ENCODE data around the gene SLMAP.

Gene SLMAP

DNA sequence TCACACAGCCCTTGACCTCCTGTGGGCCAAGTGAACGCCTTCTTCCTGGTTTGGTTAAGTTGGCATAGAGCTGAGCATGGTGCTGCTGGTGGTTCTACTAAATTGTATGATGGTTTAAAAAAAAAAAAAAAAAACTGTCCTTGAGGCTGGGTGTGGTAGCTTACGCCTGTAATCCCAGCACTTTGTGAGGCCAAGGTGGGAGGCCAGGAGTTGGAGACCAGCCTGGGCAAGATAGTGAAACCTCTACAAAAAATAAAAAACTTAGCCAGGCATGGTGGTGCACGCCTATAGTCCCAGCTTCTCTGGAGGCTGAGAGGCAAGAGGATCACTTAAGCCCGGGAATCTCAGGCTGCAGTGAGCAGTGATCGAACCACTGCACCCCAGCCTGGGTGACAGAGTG is 193.2 kb downstream of the SLMAP start:
- no peak for DNase-seq

DNA sequence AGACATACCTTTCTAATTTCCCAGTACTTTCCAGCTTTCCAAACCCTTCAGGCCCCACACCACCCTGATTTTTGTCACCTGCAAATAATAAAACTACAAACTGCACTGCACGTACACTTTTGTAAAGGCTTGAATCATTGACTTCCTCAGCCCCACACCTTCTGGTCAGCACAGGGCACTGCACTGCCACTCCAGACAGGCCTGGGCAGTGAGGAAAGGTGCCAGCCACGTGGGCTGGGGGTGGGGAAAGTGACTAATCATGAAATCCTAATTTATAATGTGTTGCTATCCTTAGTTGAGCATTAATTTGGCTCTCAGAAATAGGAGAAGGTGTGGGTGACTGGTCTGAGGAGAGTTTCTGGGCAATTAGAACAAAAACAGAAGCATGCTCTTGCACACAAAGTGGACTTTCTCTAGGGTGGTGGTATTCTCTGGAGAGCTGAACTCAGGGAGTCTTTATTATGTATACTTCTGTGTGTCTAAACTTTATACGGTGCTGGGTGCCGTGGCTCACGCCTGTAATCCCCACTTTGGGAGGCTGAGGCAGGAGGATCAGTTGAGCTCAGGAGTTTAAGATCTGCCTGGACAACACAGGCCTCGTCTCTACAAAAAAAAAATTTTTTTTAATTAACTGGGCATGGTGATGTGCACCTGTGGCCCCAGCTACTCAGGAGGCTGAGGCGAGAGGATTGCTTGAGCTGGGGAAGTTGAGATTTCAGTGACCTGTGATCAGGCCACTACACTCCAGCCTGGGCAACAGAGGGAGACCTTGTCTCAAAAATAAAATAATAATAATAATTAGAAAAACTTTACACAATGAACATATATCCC is 193.9 kb downstream of the SLMAP start:
- DNase-seq: no peak

DNA sequence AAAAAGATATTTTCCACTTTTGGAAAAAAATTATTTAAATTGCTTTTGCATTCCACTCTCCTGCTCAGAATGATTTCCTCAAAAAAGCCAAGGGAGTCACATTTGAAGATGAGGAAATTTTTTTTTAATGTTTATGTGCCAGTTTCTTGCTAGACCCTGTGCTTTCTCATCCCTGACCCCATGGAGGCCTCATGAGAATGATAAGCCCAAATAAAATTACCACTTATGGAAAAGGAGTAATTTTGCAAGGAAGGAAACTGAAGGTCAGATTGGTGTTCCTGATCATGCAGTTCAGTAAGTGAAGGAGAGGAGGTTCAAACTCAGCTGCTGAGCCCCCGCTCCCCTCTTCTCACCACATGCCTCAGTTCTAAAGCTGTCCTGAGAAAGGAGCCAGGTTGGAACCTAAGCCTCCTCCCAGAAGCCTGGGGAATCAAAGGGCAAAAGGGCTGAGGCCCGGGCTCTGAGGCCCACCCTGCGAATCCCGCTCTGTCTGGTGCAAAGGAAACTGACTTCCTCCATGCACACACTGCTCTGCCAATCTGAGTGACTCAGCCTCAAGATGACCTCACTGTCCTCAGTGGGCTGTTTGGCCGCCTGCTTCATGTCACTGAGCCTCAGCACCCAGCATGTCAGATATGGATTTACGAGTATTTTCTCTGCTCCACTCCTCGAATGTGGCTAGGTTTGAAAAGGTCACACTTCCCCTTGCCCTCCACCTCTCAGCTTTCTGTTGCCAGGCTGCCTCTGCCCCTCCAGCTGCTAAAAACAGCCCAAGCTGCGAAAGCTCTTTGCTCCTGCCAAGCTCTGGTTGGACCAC is 195.2 kb downstream of the SLMAP start:
- DNase-seq: no peak

DNA sequence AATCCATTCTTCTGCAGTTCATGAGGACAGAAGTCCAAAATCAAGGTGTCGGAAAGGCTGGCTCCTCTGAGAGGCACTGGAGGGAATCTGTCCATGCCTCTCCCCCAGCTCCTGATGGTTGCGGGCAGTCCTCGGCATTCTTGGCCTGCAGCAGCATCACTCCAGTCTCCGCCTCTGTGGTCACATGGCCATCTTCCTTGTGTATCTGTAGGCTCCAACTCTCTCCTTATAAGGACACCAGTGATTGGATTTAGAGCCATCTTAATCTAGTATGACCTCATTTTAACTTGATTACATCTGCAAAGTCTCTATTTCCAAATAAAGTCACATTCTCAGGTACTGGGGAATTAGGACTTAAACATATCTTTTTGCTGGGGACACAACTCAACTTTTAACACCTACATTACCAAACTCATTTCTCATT is 196.1 kb downstream of the SLMAP start:
- no peak for DNase-seq

DNA sequence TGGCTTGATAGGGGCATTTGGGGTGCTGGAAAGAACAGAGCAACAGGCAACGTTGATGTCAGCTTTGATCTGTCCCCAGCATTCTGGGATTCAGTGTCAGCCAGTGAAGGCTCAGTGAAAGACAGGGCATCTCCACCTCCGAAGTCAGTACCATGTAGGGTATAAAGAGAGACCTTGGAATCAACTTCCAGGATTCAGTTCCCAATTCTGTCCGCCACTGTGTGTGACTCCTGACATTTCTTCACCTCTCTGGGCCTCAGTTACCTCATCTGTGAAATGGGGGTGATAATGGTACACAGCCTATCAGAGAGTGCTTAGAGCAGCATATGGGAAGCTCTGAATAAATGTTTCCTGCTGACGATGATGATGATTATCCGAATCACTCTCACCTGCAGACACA is 196.5 kb downstream of the SLMAP start:
- DNase-seq: no peak

DNA sequence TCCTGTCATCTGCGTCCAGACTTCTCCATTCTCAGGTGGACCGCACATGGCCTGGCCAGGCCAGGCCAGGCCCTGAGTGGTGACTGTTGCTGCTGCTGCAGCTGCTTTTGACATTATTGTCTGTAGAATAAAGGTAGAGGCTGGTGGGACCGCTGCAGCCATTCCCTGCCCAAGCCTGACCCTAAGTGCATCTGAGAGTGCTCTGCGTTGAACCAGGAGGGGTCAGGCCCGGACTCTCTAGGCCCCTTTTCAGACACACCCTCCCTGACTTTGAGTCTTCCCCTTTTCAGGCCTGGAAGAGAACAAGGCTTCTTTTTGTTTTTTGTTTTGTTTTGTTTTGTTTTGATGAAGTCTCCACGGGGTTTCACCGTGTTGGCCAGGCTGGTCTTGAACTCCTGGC is 197.5 kb downstream of the SLMAP start:
- no peak for DNase-seq

DNA sequence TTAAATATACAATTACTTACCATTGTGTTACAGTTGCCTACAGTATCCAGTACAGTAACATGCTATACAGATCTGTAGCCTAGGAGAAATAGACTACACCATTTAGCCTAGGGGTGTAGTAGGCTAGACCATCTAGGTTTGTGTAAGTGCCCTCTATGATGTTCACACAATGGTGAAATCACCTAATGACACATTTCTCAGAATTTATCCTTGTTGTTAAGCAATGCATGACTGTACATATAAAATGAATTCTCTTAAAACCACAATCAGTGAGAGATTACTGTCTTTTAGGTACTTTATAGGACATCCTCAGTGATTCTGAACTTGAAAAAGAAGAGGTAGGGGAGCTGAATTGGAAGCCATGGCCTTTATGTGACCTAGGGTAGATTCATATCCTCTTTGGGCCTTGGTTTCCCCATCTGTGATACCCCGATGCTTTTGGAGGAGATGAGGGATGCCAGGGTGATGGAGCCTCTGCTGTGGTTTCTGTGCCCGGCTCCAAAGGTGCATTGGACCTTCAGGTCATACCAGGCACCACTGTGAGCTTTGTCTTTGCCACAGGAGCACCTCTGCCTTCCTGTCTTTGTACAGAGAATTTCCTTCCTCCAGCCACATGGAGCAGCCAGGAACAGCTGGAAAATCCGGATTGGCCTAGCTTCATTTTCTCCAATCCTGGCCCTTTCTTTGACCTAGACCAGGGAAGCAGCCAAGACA is 200.2 kb downstream of the SLMAP start:
- no peak for DNase-seq

DNA sequence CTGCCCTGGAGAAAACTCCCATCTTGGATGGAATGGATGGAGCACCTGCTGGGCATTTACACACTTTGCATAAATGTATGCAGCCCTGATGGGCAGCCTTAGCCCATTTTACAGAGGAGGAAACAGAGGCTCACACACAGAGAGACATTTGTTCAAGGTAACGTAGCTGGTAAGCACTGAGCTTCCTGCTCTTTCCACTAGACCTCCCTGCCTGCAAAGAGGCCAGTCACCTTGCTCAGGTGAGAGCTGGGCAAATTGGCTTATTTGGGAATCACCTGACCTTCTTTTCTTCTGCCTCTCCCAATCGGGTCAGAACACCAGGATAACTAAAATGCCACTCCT is 200.7 kb downstream of the SLMAP start:
- DNase-seq: no peak

DNA sequence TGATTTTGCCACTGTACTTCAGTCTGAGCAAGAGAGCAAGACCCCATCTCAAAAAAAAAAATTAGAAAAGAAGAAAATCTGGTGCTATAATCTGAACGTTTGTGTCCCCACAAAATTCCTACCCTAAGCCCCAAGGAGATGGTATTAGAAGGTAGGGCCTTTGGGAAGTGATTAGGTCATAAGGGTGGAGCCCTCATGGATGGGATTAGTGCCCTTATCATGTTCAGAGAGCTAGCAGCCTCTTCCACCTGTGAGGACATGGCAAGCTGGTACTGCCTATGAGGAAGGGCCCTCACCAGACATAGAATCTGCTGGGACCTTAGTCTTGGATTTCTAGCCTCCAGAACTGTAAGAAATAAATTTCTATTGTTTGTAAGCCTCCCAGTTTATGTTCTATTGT is 201.7 kb downstream of the SLMAP start:
- no peak for DNase-seq

DNA sequence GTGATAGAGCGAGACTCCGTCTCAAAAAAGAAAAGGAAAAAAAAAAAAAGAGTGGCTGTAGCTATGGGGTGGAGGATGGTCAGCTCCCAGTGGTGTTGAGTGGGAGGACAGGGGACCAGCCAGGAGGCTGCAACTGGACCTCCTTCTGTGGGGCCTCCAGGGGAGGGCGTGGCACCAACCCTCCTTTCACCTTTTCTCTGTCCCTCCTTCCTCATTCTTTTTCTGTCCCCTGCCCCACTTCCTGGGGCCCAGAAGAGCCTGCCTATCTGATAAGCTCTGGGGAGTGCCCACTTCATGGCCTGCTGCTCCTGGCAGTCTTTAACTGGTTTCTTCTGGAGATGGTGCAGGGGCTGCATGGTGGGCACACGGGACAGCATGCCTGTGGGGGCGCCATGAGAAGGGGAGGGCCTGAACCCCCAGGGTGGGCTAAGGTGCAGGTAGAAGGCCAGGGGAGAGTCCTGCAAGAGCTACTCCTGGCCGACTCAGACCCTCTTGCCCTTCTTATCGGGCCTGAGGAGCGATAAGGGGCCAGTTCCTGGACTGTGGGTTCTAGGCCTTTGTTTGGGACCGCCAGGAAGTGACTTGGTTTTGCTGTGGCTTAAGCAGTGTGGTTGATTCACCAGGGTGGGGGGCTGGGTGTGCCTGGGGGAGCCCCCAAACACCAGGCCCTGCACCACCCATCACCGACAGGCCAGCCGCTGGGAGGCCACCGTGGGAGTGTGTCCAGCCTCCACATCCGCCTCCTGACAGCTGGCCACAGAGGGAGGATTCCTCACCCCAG is 202.7 kb downstream of the SLMAP start:
- DNase-seq: no peak

DNA sequence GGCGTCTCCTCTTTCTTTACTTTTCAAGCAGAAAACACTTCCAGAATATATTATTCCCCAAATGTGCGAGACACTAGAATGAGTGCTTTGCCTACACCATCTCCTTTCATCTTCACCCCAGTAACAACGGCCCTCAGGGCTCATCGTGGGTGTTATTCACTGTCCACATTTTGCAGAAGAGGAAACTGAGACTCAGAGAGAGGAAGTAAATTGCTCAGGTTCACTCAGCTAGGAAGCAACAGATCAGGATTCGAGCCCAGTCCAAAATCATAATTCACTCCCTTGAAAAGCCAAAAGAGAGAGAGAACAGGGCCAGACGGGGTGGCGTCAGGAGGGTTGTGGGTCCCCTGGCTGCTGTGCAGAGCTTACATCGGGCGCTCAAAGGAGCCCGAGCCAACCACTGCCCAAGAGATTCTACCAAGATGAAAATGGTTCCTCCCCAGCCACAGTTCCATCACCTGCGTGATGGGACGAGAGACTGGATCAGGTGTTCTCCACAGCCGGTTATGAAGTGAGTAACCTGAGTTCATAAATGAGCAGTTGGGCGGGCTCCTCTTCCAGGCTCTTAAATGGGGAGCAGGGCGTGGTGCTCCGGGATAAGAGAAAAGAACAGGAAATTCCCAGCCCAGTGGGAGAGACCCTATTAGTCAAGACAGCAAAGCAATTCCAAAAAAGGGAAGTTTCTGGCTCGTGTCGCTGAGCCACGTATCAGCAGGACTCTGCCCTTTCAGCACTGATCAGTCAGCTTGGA is 203.5 kb downstream of the SLMAP start:
- DNase-seq: no peak

DNA sequence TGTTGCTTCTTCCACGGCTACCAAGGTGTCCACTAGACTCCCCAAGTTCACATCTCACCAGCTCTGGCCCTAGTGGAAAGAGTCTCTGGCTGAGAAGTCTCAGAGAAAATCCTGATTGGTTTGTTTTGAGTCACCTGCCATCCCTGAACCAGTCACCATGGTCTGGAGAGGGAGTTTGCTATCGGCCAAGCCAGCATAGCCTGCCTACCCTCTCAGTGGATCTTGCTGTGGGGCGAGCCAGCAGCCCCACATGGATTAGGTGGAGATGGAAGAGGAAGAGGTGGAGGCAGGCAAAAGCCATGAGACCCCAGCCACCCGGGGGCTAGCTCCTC is 204.0 kb downstream of the SLMAP start:
- DNase-seq: no peak

DNA sequence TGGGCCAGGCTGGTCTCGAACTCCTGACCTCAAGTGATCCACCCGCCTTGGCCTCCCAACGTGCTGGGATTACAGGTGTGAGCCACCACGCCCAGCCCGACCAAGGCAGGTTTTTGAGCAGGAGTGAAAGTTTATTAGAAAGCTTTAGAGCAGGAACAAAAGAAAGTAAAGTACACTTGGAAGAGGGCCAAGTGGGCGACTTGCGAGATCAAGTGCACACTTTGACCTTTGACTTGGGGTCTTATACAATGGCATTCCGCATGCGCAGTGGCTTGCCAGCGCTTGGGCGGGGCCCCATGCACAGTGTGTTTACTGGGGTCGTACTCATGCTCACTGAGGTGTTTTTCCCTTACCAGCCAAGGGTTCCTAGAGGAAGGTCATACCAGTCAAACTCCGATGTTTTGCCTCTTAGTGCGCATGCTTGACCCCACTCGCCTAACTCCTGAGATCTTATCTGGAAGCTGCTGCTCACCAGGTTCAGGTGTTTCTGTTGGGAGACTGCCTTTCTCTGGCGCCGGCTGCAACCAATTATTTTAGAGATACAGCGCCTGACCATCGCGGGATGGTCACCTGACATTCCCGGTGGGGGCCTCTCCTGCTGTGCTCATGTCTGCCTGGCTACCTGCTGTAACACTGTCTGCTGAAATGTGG is 205.2 kb downstream of the SLMAP start:
- no peak for DNase-seq

DNA sequence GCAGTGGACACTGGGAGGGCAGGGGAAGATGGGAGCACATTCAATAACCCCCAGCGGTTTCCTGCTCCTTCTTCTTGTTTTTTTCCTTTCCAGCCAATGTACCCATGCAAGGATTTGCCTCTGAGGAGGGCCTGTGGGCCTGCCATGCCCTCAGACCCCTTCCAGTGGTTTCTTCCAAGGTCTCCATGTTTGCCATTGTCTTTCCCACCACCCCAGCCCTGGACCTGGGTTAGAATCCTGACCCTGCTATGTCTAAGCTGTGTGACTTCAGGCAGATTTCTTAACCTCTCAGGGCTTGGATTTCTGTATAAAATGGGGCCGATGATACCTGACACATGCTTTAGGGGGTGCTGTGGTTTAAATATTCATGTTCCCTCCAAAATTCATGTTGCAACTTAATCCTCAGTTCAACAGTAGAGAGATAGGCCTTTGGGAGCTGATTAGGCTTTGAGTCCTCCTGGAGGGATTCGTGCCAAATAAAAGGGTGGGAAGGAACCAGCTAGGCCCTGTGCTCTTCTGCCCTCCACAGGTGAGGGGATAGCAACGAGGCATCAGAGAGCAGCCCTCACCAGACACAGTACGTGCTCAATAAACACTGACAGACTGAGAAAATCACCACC is 205.8 kb downstream of the SLMAP start:
- DNase-seq: no peak

DNA sequence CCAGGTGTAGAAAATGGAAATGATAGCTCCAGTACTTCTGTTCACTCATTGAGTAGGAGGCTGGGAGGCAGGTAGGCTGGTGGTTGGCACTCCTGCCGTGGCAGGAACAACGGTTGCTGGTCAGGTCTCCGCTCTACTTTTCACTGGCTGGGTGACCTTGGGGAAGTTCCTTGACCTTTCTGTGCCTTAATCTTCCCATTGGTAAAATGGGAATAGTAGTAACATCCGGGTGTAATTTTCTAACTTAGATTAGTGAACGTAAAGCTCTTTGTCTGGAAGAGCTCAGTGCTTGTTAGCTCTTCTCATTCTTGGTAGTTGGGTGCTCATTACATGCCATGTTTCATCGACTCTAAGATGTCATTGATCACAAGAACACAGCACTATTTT is 206.3 kb downstream of the SLMAP start:
- DNase-seq: no peak

DNA sequence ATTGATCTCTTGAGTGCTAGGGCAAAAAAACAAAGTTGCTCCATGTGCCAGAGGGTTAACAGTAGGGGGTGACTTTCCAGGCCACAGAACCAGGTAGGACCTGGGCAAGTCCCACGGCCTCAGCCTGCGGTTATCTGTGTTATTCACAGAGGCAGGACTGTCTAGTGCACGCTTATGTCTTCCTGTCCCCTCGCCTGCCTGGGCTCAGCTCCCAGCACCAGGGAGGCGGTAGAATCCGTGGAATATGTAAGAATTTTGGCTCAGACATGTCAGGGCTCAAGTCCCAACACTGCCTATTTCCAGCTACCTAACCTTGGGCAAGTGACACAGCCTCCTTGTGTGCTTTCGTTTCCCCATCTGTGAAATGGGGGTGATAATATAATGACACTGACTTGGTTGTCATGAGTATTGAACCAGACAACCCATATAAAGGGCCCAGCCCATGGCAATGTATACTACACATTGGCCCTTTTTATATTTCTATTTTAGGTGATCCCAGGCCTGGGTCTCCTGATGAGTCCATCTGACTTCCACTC is 207.8 kb downstream of the SLMAP start:
- DNase-seq: no peak

DNA sequence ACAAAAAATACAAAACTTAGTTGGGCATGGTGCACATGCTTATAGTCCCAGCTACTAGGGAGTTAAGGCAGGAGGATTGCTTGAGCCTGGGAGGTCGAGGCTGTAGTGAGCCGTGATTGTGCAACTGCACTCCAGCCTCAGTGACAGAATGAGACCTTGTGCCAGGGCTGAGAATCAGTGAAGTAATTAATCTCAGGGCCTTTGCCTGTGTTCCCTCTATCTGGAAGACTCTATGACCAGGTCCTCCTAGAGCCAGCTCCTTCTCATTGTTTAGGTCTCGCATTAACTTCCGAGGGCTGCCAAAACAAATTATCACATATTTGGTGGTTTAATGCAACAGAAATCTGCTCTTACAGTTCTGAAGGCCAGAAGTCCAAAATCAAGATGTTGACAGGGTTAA is 210.7 kb downstream of the SLMAP start:
- no peak for DNase-seq

DNA sequence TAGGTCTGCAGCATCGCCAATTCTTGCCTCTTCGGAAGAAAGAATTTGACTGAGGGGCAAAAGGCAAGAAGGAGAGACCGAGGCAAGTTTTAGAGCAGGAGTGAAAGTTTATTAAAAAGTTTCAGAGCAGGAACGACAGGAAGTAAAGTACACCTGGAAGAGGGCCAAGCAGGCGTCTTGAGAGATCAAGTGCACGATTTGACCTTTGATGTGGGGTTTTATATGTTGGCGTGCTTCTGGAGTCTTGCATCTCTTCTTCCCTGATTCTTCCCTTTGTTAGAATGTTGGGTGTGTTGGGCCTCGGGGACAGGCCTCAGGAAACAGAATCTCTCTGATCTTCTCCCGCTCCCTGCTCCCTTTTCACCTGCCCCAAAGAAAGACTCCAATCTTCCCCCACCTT is 211.5 kb downstream of the SLMAP start:
- no peak for DNase-seq

DNA sequence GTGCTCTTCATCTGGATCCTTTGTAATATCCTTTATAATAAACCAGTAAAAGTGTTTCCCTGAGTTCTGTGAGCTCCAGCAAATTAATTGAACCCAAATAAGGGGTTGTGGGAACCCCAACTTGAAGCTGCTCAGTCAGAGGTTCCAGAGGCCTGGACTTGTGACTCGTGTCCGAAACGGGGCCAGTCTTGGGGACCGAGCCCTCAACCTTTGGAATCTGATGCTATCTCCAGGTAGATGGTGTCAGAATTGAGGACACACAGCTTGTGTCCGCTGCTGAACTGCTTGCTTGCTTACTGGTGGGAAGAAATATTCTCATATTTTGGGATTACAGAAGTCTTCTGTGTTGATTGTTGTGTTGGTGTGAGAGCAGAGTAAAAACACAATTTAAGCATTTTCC is 212.4 kb downstream of the SLMAP start:
- no peak for DNase-seq

DNA sequence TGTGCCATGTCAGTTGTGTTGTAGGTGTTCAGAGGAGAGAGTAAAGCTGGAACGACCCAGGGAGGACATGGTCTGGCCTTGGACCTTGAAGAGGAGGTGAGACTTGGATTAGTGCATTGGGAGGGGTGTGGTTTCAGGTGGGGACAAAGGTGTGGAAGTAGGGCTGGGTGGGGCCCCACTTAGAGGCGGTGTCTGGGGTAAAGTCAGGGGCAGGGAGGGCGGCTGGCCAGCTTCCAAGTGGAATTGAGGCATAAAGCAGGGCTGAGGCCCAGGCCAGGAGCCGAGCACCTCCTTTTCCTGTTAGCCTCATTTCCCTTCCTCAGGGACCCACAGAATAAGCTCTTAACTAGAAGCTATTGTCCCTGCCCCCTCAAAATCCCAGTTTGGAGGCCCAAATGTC is 215.9 kb downstream of the SLMAP start:
- DNase-seq: no peak

DNA sequence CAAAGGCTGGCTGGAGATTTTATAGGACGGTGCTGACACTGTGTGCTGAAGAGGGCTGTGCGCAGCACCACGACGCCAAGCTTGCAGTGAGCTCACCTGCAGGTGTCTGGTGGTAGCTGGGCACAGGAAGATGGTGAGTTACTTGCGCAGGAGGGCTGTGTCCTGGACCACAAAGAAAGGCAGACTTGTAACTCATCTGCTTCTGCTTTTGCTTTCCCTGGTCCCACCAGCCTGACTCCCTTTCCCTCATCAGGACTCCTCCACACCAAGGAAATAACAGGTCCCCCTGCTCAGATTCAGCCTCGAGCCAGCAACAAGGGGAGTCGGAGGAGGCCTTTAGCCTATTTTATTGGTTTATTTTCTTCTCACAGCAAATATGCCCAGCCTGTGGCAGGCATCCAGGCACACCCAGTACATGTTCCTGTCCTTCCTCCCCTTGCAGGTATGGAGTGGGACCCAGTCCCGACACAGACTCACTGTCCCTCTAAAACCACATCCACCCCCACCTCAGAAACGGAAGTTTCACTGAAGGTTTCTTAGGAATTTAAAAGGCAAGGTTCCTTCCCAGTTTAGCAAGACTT is 216.5 kb downstream of the SLMAP start:
- no peak for DNase-seq

All from NCI-H446 (cell line).